ENCODE results near the gene DGLUCY. TPM values are rescaled to one million over a fixed set of nuclear protein-coding genes. Genes with fewer than 3 reads are reported as not detected.

Gene DGLUCY
- total and polyA plus RNA-seq, 2 donors (not counting 1 experiment from before 2014, with no cell fraction given) = 91.5 to 103 TPM

- no peak overlapping the region for H3K4me3 Mint-ChIP-seq
- CTCF ChIA-PET = interaction anchor here (0.6 to 13.2 kb wide), 45 partner anchors 9 to 803 kb away, joined by 3 to 449 read pairs (median 6); partner anchors contain the start of genes DGLUCY and RPS6KA5
- intact Hi-C loops (cut with micrococcal nuclease) = loop anchor here (1.0 kb wide), 2 partner anchors 114 to 188 kb away; partner anchors contain the start of gene RPS6KA5
- Histone ChIP-seq H3K4me2 (replicated peaks; ENCODE audit: low read depth, low read length, poor library complexity, severe bottlenecking) (no peak overlapping the region), H3K9me3 (ENCODE audit: control extremely low read depth in 1 of 3, control insufficient read depth in 2 of 3, insufficient read depth in 1 of 3, low read length in 2 of 3) (no peaks in the 10 kb centered on the region), H2AFZ (ENCODE audit: insufficient read depth, low read depth, low read length, poor library complexity, severe bottlenecking) (no peak overlapping the region), H3K4me1 (ENCODE audit: control insufficient read depth in 2 of 2, insufficient read depth in 2 of 2, low read length in 2 of 2) (peaks cover 0 to 12% of the 10 kb centered on the region in 2 donors), H3K9ac (ENCODE audit: low read length) (no peak overlapping the region), H3K36me3 (replicated peaks in 1 of 2; ENCODE audit: control extremely low read depth in 1 of 2, control insufficient read depth in 1 of 2, extremely low read depth in 1 of 2, insufficient read depth in 2 of 2, low read length in 1 of 2) (peaks cover 1 to 69% of the 10 kb centered on the region in 2 experiments), H3K4me3 (ENCODE audit: control extremely low read depth in 1 of 5, extremely low read depth in 1 of 5, insufficient read depth in 1 of 5, low read depth in 2 of 5, low read length in 4 of 5) (no peak overlapping the region), H3K27me3 (replicated peaks in 1 of 4; ENCODE audit: control extremely low read depth in 1 of 4, control insufficient read depth in 3 of 4, insufficient read depth in 4 of 4, low read length in 3 of 4) (no peaks in the 10 kb centered on the region), H3K27ac (ENCODE audit: low read length in 2 of 2) (no peak overlapping the region), H4K20me1 (ENCODE audit: control insufficient read depth, insufficient read depth, low read length, poor library complexity, severe bottlenecking) (no peaks in the 10 kb centered on the region), H3K79me2 (ENCODE audit: control insufficient read depth, insufficient read depth, low read length) (peaks cover 8% of the 10 kb centered on the region)
- DNase-seq (no peak), ATAC-seq (ENCODE audit: low read depth) (no peak)
- no peak overlapping the region for H3K27ac Mint-ChIP-seq
- WGBS (ENCODE audit: insufficient coverage) = 94% methylated on average over 2 of the region's 4 CpGs
- no peak for TF ChIP-seq EZH2 (IDR thresholded peaks at IDR 0.05; ENCODE audit: borderline replicate concordance, insufficient read depth, low read depth, low read length, poor library complexity, severe bottlenecking)
- TF ChIP-seq CTCF (IDR thresholded peaks at IDR 0.05) = no peak
- H3K9me3 Mint-ChIP-seq (ENCODE audit: insufficient read depth) = no peaks in the 10 kb centered on the region
- peaks cover 7% of the 10 kb centered on the region for H3K4me1 Mint-ChIP-seq
- H3K27me3 Mint-ChIP-seq = no peaks in the 10 kb centered on the region
- POLR2A ChIA-PET = no interaction called here
These were observed 60.0 kb downstream of the DGLUCY start for GRCh38 chr14:91173904-91174303.

- POLR2A ChIA-PET = interaction anchor here (0.9 kb wide), 1 partner anchor 273 kb away, joined by 3 read pairs; no protein-coding TSS in a partner anchor
- Histone ChIP-seq H3K27me3 (replicated peaks in 1 of 4; ENCODE audit: control extremely low read depth in 1 of 4, control insufficient read depth in 3 of 4, insufficient read depth in 4 of 4, low read length in 3 of 4) (no peaks in the 10 kb centered on the region), H3K36me3 (replicated peaks in 1 of 2; ENCODE audit: control extremely low read depth in 1 of 2, control insufficient read depth in 1 of 2, extremely low read depth in 1 of 2, insufficient read depth in 2 of 2, low read length in 1 of 2) (peaks cover 0 to 54% of the 10 kb centered on the region in 2 experiments), H3K4me3 (ENCODE audit: control extremely low read depth in 1 of 5, extremely low read depth in 1 of 5, insufficient read depth in 1 of 5, low read depth in 2 of 5, low read length in 4 of 5) (no peak overlapping the region), H2AFZ (ENCODE audit: insufficient read depth, low read depth, low read length, poor library complexity, severe bottlenecking) (no peak overlapping the region), H4K20me1 (ENCODE audit: control insufficient read depth, insufficient read depth, low read length, poor library complexity, severe bottlenecking) (no peaks in the 10 kb centered on the region), H3K79me2 (ENCODE audit: control insufficient read depth, insufficient read depth, low read length) (peaks cover 8% of the 10 kb centered on the region), H3K4me2 (replicated peaks; ENCODE audit: low read depth, low read length, poor library complexity, severe bottlenecking) (no peak overlapping the region), H3K4me1 (ENCODE audit: control insufficient read depth in 2 of 2, insufficient read depth in 2 of 2, low read length in 2 of 2) (peaks cover 0 to 12% of the 10 kb centered on the region in 2 donors), H3K27ac (ENCODE audit: low read length in 2 of 2) (no peak overlapping the region), H3K9me3 (ENCODE audit: control extremely low read depth in 1 of 3, control insufficient read depth in 2 of 3, insufficient read depth in 1 of 3, low read length in 2 of 3) (no peaks in the 10 kb centered on the region), H3K9ac (ENCODE audit: low read length) (no peak overlapping the region)
- ATAC-seq (ENCODE audit: low read depth) (no peak), DNase-seq (no peak)
- TF ChIP-seq EZH2 (IDR thresholded peaks at IDR 0.05; ENCODE audit: borderline replicate concordance, insufficient read depth, low read depth, low read length, poor library complexity, severe bottlenecking) (no peak), CTCF (IDR thresholded peaks at IDR 0.05) (no peak)
- Mint-ChIP-seq H3K27ac (no peak overlapping the region), H3K27me3 (no peaks in the 10 kb centered on the region), H3K4me3 (no peak overlapping the region), H3K9me3 (ENCODE audit: insufficient read depth) (no peaks in the 10 kb centered on the region), H3K4me1 (peaks cover 7% of the 10 kb centered on the region)
- intact Hi-C loops (cut with micrococcal nuclease) = no loop called here
- CTCF ChIA-PET = interaction anchor here (0.6 to 13.2 kb wide), 20 partner anchors 9 to 286 kb away, joined by 3 to 449 read pairs (median 6); partner anchors contain the start of genes DGLUCY and RPS6KA5
- 95% methylated on average over 8 of the region's 10 CpGs for WGBS (ENCODE audit: insufficient coverage)
These were observed 61.7 kb downstream of the DGLUCY start for GRCh38 chr14:91175291-91176201.
